WTC11 (cell line): Measurements from ENCODE around the gene HELZ. TPM values are rescaled to one million over a fixed set of nuclear protein-coding genes. Genes with fewer than 3 reads are reported as not detected.

ENCODE experiments used
- ATAC-seq: fragments of 200-7000 bp; cut with Tn5 transposase; 2 replicates; pipeline ENCODE4 v1.10.0; 2021; ENCODE audit warnings: mild to moderate bottlenecking, moderate library complexity
- CTCF ChIA-PET: fragments of 300-600 bp; sonication (Branson Sonifier 250); formaldehyde crosslinking; loops from one replicate; lab custom pipeline; 2021; ENCODE audit warnings: antibody characterized with exemption; lab: Charles Lee
- POLR2A ChIA-PET: fragments of 350-600 bp; sonication (Branson Sonifier 250); formaldehyde crosslinking; loops from one replicate; lab custom pipeline; 2021; ENCODE audit warnings: antibody characterized with exemption; lab: Charles Lee
- DNase-seq: peaks from one replicate; pipeline ENCODE4 v3.0.0; 2021; ENCODE audit warnings: low spot score
- H3K27ac Mint-ChIP-seq: 2 replicates; pipeline ENCODE4 v1.8.0; 2021; ENCODE audit warnings: mixed read lengths
- H3K27me3 Mint-ChIP-seq: 2 replicates; pipeline ENCODE4 v1.8.0; 2021; ENCODE audit warnings: low read depth, mild to moderate bottlenecking, moderate library complexity, mixed read lengths
- H3K36me3 Mint-ChIP-seq: 2 replicates; pipeline ENCODE4 v1.8.0; 2021; ENCODE audit warnings: mixed read lengths
- H3K4me1 Mint-ChIP-seq: 2 replicates; pipeline ENCODE4 v1.8.0; 2022; ENCODE audit warnings: mixed read lengths
- H3K4me3 Mint-ChIP-seq: 2 replicates; pipeline ENCODE4 v1.8.0; 2021; ENCODE audit warnings: mild to moderate bottlenecking, moderate library complexity, mixed read lengths
- H3K9me3 Mint-ChIP-seq: 2 replicates; pipeline ENCODE4 v1.8.0; 2021; ENCODE audit warnings: mixed read lengths
- AR ChIP-seq: fragments of 250-450 bp; sonication (Bioruptor Pico); IDR thresholded peaks from 2 replicates; pipeline ENCODE4 v1.9.0; 2021; ENCODE audit warnings: mild to moderate bottlenecking
- ATF3 ChIP-seq: sonication (generic); formaldehyde crosslinking; conservative IDR thresholded peaks from 2 replicates; pipeline ENCODE4 v1.8.1; 2022; ENCODE audit warnings: mild to moderate bottlenecking, missing genetic modification reagents
- FOXJ3 ChIP-seq: sonication (generic); formaldehyde crosslinking; IDR thresholded peaks from 2 replicates; pipeline ENCODE4 v1.9.0; 2021; ENCODE audit warnings: missing genetic modification reagents, mild to moderate bottlenecking, borderline replicate concordance
- JAZF1 ChIP-seq: fragments of 250-450 bp; sonication (Bioruptor Pico); IDR thresholded peaks from 2 replicates; pipeline ENCODE4 v1.9.0; 2021; ENCODE audit warnings: moderate library complexity, mild to moderate bottlenecking, inconsistent platforms
- KAT7 ChIP-seq: sonication (generic); formaldehyde crosslinking; IDR thresholded peaks from 2 replicates; pipeline ENCODE4 v1.8.1; 2023; ENCODE audit warnings: missing genetic modification reagents, mild to moderate bottlenecking, borderline replicate concordance
- RELA ChIP-seq: sonication (generic); formaldehyde crosslinking; IDR thresholded peaks from 2 replicates; pipeline ENCODE4 v1.8.1; 2022; ENCODE audit warnings: missing genetic modification reagents, mild to moderate bottlenecking, borderline replicate concordance
- SMAD3 ChIP-seq: sonication (generic); formaldehyde crosslinking; IDR thresholded peaks from 2 replicates; pipeline ENCODE4 v1.8.0; 2022; ENCODE audit warnings: missing genetic modification reagents, mild to moderate bottlenecking, borderline replicate concordance
- SMAD4 ChIP-seq: sonication (generic); formaldehyde crosslinking; IDR thresholded peaks from 2 replicates; pipeline ENCODE4 v1.8.0; 2022; ENCODE audit warnings: mild to moderate bottlenecking, missing genetic modification reagents
- STAT6 ChIP-seq: sonication (generic); formaldehyde crosslinking; conservative IDR thresholded peaks from 2 replicates; pipeline ENCODE4 v1.8.1; 2023; ENCODE audit warnings: mild to moderate bottlenecking, low read depth, missing genetic modification reagents, moderate library complexity
- TCF7 ChIP-seq: sonication (generic); formaldehyde crosslinking; IDR thresholded peaks from 2 replicates; pipeline ENCODE4 v1.8.0; 2022; ENCODE audit warnings: mild to moderate bottlenecking, low read depth, missing genetic modification reagents, moderate library complexity
- USF2 ChIP-seq: sonication (generic); formaldehyde crosslinking; IDR thresholded peaks from 2 replicates; pipeline ENCODE4 v1.8.1; 2023; ENCODE audit warnings: mild to moderate bottlenecking, missing genetic modification reagents, moderate library complexity
- ZNF425 ChIP-seq: fragments of 250-450 bp; sonication (Bioruptor Pico); conservative IDR thresholded peaks from 2 replicates; pipeline ENCODE4 v1.9.0; 2021; ENCODE audit warnings: mild to moderate bottlenecking
- total RNA-seq: library from RNA; stranded (reverse); gene quantifications from 3 replicates; pipeline ENCODE4 v1.2.3, GENCODE V29; 2021
- TF ChIP-seq, protein P1 (sequence below): sonication (generic); formaldehyde crosslinking; IDR thresholded peaks from 2 replicates; pipeline ENCODE4 v1.8.0; 2022; ENCODE audit warnings: mild to moderate bottlenecking, missing genetic modification reagents
- TF ChIP-seq, protein P2 (sequence below): sonication (generic); formaldehyde crosslinking; IDR thresholded peaks from 2 replicates; pipeline ENCODE4 v1.8.0; 2022; ENCODE audit warnings: missing genetic modification reagents

Gene HELZ
- total RNA-seq, 1 experiment from 2014 or later: 49.1 TPM

DNA sequence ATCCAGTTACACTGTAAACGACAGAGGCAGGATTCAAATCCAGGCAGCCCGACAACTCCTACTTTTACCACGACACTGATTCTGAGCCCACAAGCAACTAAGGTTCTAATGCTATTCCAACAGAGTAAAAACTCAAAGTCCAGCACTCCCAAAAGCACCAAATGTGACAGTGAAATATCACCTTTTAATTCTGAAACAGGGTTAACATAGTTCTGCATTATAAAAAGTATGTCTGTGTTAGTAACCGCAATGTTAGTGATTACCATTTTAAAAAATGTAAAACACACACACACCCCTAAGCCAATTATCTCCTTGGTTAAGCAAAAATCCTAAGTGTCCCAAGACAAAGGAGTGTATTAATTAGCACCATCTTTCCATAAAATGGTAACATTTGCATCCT lies 19.7 kb downstream of the HELZ start:
- no peak overlapping the region for H3K27ac Mint-ChIP-seq
- peaks cover 18% of the 10 kb centered on the region for H3K9me3 Mint-ChIP-seq
- peaks cover 31% of the 10 kb centered on the region for H3K36me3 Mint-ChIP-seq
- H3K27me3 Mint-ChIP-seq: no peaks in the 10 kb centered on the region
- ChIA-PET POLR2A (no interaction called here), CTCF (no interaction called here)
- no peak for DNase-seq
- TF ChIP-seq ATF3 (CRISPR knock-in tag) (no peak), FOXJ3 (CRISPR knock-in tag) (no peak), RELA (CRISPR knock-in tag) (no peak), KAT7 (CRISPR knock-in tag) (no peak), STAT6 (CRISPR knock-in tag) (no peak), SMAD4 (CRISPR knock-in tag) (no peak), TCF7 (CRISPR knock-in tag) (no peak), ZNF425 (no peak), SMAD3 (CRISPR knock-in tag) (no peak), JAZF1 (CRISPR knock-in tag) (no peak), AR (no peak), USF2 (no peak)
- TF ChIP-seq, protein P1, sequence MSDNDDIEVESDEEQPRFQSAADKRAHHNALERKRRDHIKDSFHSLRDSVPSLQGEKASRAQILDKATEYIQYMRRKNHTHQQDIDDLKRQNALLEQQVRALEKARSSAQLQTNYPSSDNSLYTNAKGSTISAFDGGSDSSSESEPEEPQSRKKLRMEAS (CRISPR knock-in tag): no peak
- TF ChIP-seq, protein P2, sequence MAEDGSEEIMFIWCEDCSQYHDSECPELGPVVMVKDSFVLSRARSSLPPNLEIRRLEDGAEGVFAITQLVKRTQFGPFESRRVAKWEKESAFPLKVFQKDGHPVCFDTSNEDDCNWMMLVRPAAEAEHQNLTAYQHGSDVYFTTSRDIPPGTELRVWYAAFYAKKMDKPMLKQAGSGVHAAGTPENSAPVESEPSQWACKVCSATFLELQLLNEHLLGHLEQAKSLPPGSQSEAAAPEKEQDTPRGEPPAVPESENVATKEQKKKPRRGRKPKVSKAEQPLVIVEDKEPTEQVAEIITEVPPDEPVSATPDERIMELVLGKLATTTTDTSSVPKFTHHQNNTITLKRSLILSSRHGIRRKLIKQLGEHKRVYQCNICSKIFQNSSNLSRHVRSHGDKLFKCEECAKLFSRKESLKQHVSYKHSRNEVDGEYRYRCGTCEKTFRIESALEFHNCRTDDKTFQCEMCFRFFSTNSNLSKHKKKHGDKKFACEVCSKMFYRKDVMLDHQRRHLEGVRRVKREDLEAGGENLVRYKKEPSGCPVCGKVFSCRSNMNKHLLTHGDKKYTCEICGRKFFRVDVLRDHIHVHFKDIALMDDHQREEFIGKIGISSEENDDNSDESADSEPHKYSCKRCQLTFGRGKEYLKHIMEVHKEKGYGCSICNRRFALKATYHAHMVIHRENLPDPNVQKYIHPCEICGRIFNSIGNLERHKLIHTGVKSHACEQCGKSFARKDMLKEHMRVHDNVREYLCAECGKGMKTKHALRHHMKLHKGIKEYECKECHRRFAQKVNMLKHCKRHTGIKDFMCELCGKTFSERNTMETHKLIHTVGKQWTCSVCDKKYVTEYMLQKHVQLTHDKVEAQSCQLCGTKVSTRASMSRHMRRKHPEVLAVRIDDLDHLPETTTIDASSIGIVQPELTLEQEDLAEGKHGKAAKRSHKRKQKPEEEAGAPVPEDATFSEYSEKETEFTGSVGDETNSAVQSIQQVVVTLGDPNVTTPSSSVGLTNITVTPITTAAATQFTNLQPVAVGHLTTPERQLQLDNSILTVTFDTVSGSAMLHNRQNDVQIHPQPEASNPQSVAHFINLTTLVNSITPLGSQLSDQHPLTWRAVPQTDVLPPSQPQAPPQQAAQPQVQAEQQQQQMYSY: no peak
- H3K4me1 Mint-ChIP-seq: peaks cover 6% of the 10 kb centered on the region
- H3K4me3 Mint-ChIP-seq: no peak overlapping the region
- no peak for ATAC-seq
